Karpas-422 (cell line): ENCODE measurements around the gene SLC38A1. TPM values are rescaled to one million over a fixed set of nuclear protein-coding genes. Genes with fewer than 3 reads are reported as not detected.

Source experiments
- DNase-seq: peaks from one replicate; pipeline ENCODE4 v3.0.0-alpha.2; 2015
- H2AFZ ChIP-seq: fragments of 200-600 bp; sonication (generic); 2 replicates; pipeline ENCODE4 v1.6.1; 2014; ENCODE audit warnings: antibody characterized with exemption, low read length, mixed read lengths
- H3K27ac ChIP-seq: fragments of 200-600 bp; sonication (generic); 2 replicates; pipeline ENCODE4 v1.5.1; 2014; ENCODE audit warnings: mild to moderate bottlenecking, low read length, moderate library complexity
- H3K27me3 ChIP-seq: fragments of 200-600 bp; sonication (generic); 2 replicates; pipeline ENCODE4 v1.6.1; 2014; ENCODE audit warnings: low read length, mixed read lengths
- H3K36me3 ChIP-seq: fragments of 200-600 bp; sonication (generic); 2 replicates; pipeline ENCODE4 v1.6.1; 2014; ENCODE audit warnings: low read length, mixed read lengths; ENCODE audit not compliant: insufficient read depth
- H3K4me1 ChIP-seq: fragments of 200-600 bp; sonication (generic); 2 replicates; pipeline ENCODE4 v1.6.1; 2014; ENCODE audit warnings: mild to moderate bottlenecking, low read length, mixed read lengths
- H3K4me2 ChIP-seq: fragments of 200-600 bp; sonication (generic); 2 replicates; pipeline ENCODE4 v1.6.1; 2014; ENCODE audit warnings: low read length, low read depth, mild to moderate bottlenecking; ENCODE audit not compliant: poor library complexity, severe bottlenecking
- H3K4me3 ChIP-seq: fragments of 200-600 bp; sonication (generic); 2 replicates; pipeline ENCODE4 v1.5.1; 2014; ENCODE audit warnings: mild to moderate bottlenecking, antibody characterized with exemption, low read length, mixed read lengths
- H3K79me2 ChIP-seq: fragments of 200-600 bp; sonication (generic); 2 replicates; pipeline ENCODE4 v1.6.1; 2014; ENCODE audit warnings: mild to moderate bottlenecking, low read length, mixed read lengths
- H3K9ac ChIP-seq: fragments of 200-600 bp; sonication (generic); 2 replicates; pipeline ENCODE4 v1.6.0; 2014; ENCODE audit warnings: low read length
- H3K9me2 ChIP-seq: fragments of 200-600 bp; sonication (generic), shearing (Covaris generic); replicated peaks from 2 replicates; pipeline ENCODE4 v1.6.0; 2014; ENCODE audit warnings: mild to moderate bottlenecking, low read length, moderate library complexity; ENCODE audit not compliant: insufficient read depth
- H3K9me3 ChIP-seq: fragments of 300-700, 200-600 bp; sonication (generic); 2 replicates; pipeline ENCODE4 v1.6.1; 2014; ENCODE audit warnings: low read length, mixed read lengths
- H4K20me1 ChIP-seq: fragments of 200-600 bp; sonication (generic); 2 replicates; pipeline ENCODE4 v1.6.1; 2014; ENCODE audit warnings: mild to moderate bottlenecking, antibody characterized with exemption, low read length, low read depth; ENCODE audit not compliant: insufficient read depth
- total RNA-seq: library from RNA; depleted of rRNA; stranded (reverse); fragments of >200 nt; shearing (Covaris generic); gene quantifications from 2 replicates; pipeline ENCODE4 v1.2.3, GENCODE V29; 2014; ENCODE audit warnings: low replicate concordance; rRNA removed

Gene SLC38A1
- total RNA-seq, 1 experiment from 2014 or later, result 209 TPM

- Histone ChIP-seq H3K79me2 (no peaks in the 10 kb centered on the region), H3K9ac (no peak overlapping the region)
Observed at GRCh38 chr12:46133751-46134150, 135.1 kb downstream of the SLC38A1 start.

More at GRCh38 chr12:46133751-46134150, 135.1 kb downstream of the SLC38A1 start:
- Histone ChIP-seq H3K36me3 (no peaks in the 10 kb centered on the region), H3K4me2 (no peak overlapping the region), H2AFZ (no peak overlapping the region), H3K4me3 (no peak overlapping the region), H3K4me1 (no peaks in the 10 kb centered on the region), H3K27me3 (no peaks in the 10 kb centered on the region), H3K27ac (no peak overlapping the region), H4K20me1 (no peaks in the 10 kb centered on the region), H3K9me2 (no peaks in the 10 kb centered on the region), H3K9me3 (no peaks in the 10 kb centered on the region)
- no peak for DNase-seq

Other genes with a start within 250 kb of the SLC38A1 start
- 37.7 and 160 TPM in 2 replicates for gene SLC38A2, start 103.7 kb upstream of the SLC38A1 start, total RNA-seq